H1 (cell line): Measurements from ENCODE around the gene PHF23. TPM values are rescaled to one million over a fixed set of nuclear protein-coding genes. Genes with fewer than 3 reads are reported as not detected.
A peak's percentile ranks its signal among the peaks of the same experiment; 100 is the strongest.

Source experiments
- ASH2L ChIP-seq: fragments of 200-600, 300-600 bp; sonication (generic); IDR thresholded peaks from one replicate; pipeline ENCODE4 v1.7.1; 2017; ENCODE audit warnings: low read length
- BACH1 ChIP-seq: IDR thresholded peaks from 2 replicates; pipeline ENCODE4 v1.6.1; 2012; ENCODE audit warnings: low read length, improper control_type of control experiment
- CREB1 ChIP-seq: IDR thresholded peaks from 2 replicates; pipeline ENCODE4 v1.6.1; 2012; ENCODE audit warnings: inconsistent platforms
- JUN ChIP-seq: IDR thresholded peaks from 2 replicates; pipeline ENCODE4 v1.6.1; 2011; ENCODE audit warnings: low read depth, mild to moderate bottlenecking, improper control_type of control experiment, low read length
- KDM1A ChIP-seq: fragments of 200-600, 300-600 bp; sonication (generic); IDR thresholded peaks from 2 replicates; pipeline ENCODE4 v1.7.1; 2016; ENCODE audit warnings: mild to moderate bottlenecking, low read length, borderline replicate concordance
- KDM4A ChIP-seq: IDR thresholded peaks from one replicate; pipeline ENCODE4 v1.7.1; 2012; ENCODE audit warnings: low read depth, mild to moderate bottlenecking, moderate library complexity, low read length, inconsistent platforms; ENCODE audit not compliant: severe bottlenecking
- RBBP5 ChIP-seq: IDR thresholded peaks from 2 replicates; pipeline ENCODE4 v1.7.1; 2012; ENCODE audit warnings: low read depth, mild to moderate bottlenecking, inconsistent platforms, low read length, moderate library complexity, borderline replicate concordance
- RNF2 ChIP-seq: fragments of 200-900, 300-1000 bp; sonication (generic); IDR thresholded peaks from 2 replicates; pipeline ENCODE4 v1.7.1; 2016; ENCODE audit warnings: borderline replicate concordance, low read depth, mild to moderate bottlenecking, antibody characterized with exemption, low read length; ENCODE audit not compliant: poor library complexity, severe bottlenecking; ENCODE audit errors: missing control alignments
- RXRA ChIP-seq: IDR thresholded peaks from 2 replicates; pipeline ENCODE4 v1.6.1; 2011; ENCODE audit warnings: low read depth, mild to moderate bottlenecking, low read length, moderate library complexity; ENCODE audit not compliant: insufficient read depth
- SIX5 ChIP-seq: IDR thresholded peaks from 2 replicates; pipeline ENCODE4 v1.6.1; 2011; ENCODE audit warnings: mild to moderate bottlenecking, low read depth, low read length
- SRF ChIP-seq: IDR thresholded peaks from 2 replicates; pipeline ENCODE4 v1.6.1; 2011; ENCODE audit warnings: mild to moderate bottlenecking, low read depth, low read length, moderate library complexity
- TAF7 ChIP-seq: optimal IDR thresholded peaks from 2 replicates; pipeline ENCODE3; 2011; ENCODE audit warnings: low read depth, mild to moderate bottlenecking, inconsistent platforms, low read length, moderate library complexity, borderline replicate concordance
- polyA plus RNA-seq, 7 experiments: library from polyadenylated mRNA; depleted of rRNA in 3 of 7; stranded (reverse) in 5 of 7; unstranded in 2 of 7; fragments of >200 nt in 5 of 7; fragments of 200-250 nt in 2 of 7; gene quantifications; 1 replicate in 5 of 7; 2 replicates in 1 of 7; 4 replicates in 1 of 7; pipeline versions ENCODE4 v1.2.1 to v1.2.3, GENCODE V29; 2011 to 2013; ENCODE audit warnings: missing spikeins in 2 of 7, mixed read lengths in 2 of 7
- total RNA-seq: library from RNA; stranded (reverse); fragmentation: NEBNext Ultra II Directional; extraction: Animal tissue kit (Norgen Biotek cat#: 25700); gene quantifications from 2 replicates; pipeline ENCODE4 v1.2.1, GENCODE V29; 2021
- TF ChIP-seq, protein P1 (sequence below): IDR thresholded peaks from 2 replicates; pipeline ENCODE4 v1.6.1; 2012; ENCODE audit warnings: low read length, inconsistent platforms
- TF ChIP-seq, protein P2 (sequence below): IDR thresholded peaks from 2 replicates; pipeline ENCODE4 v1.6.1; 2011; ENCODE audit warnings: low read depth, mild to moderate bottlenecking, low read length; ENCODE audit not compliant: insufficient read depth

Gene PHF23
- total and polyA plus RNA-seq, 2 of the 8 experiments (the other 6 are each of a cell fraction or from before 2014, with no cell fraction given): 47.5 to 62.8 TPM

DNA sequence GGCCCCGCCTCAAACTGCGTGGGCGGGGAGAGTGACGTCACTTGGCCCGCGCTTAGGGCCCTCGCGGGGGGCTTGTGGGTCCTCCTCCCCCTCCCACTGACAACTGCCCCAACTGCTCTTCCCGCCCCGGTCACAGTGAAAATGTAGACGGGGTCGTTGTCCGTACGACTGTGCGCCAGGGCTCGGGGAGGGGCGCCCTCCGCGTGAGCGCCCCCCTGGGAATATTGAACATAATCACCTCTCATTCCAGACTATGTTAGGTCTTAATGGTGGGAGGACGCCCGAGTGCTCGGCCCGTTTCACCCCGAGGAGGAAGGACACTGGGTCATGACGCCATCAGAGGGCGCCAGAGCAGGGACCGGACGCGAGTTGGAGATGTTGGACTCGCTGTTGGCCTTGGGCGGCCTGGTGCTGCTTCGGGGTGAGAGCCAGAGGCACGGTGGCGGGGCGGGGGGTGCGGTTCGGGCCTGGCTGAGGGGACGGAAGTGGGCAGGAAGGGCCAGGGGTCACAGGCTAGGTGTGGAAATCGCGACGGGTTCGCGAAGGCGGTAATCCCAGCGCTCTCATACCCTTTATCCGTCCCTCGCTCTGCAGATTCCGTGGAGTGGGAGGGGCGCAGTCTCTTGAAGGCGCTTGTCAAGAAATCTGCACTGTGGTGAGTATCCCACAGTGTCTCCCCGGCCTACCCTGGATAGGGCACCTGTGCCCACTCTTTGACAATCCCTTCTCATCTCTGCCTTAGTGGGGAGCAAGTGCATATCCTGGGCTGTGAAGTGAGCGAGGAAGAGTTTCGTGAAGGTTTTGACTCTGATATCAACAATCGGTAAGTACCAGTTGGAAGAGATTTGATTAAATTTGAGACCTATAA, 13.2 kb upstream of the PHF23 start, which contains the start of gene ELP5 (continued):
- peak; percentile 62; the same call in 1 of the 2 replicates for TF ChIP-seq RBBP5
- 0 out of 2 replicates have a peak, but pooled peaks have one; percentile 20 for TF ChIP-seq BACH1
- no peak for TF ChIP-seq RNF2
- TF ChIP-seq JUN: peak; percentile 74; the same call in 1 of the 2 replicates
- TF ChIP-seq, protein P1, sequence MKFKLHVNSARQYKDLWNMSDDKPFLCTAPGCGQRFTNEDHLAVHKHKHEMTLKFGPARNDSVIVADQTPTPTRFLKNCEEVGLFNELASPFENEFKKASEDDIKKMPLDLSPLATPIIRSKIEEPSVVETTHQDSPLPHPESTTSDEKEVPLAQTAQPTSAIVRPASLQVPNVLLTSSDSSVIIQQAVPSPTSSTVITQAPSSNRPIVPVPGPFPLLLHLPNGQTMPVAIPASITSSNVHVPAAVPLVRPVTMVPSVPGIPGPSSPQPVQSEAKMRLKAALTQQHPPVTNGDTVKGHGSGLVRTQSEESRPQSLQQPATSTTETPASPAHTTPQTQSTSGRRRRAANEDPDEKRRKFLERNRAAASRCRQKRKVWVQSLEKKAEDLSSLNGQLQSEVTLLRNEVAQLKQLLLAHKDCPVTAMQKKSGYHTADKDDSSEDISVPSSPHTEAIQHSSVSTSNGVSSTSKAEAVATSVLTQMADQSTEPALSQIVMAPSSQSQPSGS: peak; percentile 88; the same call in 1 of the 2 replicates
- no peak for TF ChIP-seq RXRA
- no peak for TF ChIP-seq SIX5
- TF ChIP-seq, protein P2, sequence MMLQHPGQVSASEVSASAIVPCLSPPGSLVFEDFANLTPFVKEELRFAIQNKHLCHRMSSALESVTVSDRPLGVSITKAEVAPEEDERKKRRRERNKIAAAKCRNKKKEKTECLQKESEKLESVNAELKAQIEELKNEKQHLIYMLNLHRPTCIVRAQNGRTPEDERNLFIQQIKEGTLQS: no peak
- peak; percentile 22; the same call in 1 of the 2 replicates for TF ChIP-seq KDM1A
- TF ChIP-seq SRF: 0 out of 2 replicates have a peak, but pooled peaks have one; percentile 3
- peak; percentile 77 for TF ChIP-seq TAF7
- peak; percentile 97 for TF ChIP-seq CREB1
- TF ChIP-seq ASH2L: peak; percentile 95
- TF ChIP-seq KDM4A: peak; percentile 88
